UCSD-AML1 (cell line): Measurements from ENCODE around the gene SLC44A4.
A peak's percentile ranks its signal among the peaks of the same experiment; 100 is the strongest.
"Not testable (repeated sequence)": the region's sequence is repeated elsewhere in the genome, so short reads cannot be mapped to it uniquely, and the experiment has no call there.

Experiments
- DNase-seq: peaks from one replicate; lab custom pipeline; 2025; ENCODE audit not compliant: unreplicated experiment; lab: John Stamatoyannopoulos, UW

Gene SLC44A4

GRCh38 chr6:31880616-31881015, 1.8 kb upstream of the SLC44A4 start:
- no peak for DNase-seq

- no peak for DNase-seq
Observed at GRCh38 chr6:31879901-31880300, 1.1 kb upstream of the SLC44A4 start.

DNA sequence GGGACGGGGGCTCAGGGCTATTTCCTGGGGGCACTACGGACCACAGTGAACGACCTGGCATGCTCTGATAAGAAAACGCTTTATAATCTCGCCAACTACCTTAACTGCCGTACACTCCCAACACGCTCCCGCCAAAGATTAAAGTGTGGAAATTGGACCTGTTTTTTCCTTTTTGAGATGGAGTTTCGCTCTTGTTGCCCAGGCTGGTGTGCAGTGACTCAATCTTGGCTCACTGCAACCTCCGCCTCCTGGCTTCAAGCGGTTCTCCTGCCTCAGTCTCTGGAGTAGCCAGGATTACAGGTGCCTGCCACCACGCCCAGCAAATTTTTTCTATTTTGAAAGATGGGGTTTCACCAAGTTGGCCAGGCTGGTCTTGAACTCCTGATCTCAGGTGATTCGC, 346 bp upstream of the SLC44A4 start:
- no peak for DNase-seq

DNA sequence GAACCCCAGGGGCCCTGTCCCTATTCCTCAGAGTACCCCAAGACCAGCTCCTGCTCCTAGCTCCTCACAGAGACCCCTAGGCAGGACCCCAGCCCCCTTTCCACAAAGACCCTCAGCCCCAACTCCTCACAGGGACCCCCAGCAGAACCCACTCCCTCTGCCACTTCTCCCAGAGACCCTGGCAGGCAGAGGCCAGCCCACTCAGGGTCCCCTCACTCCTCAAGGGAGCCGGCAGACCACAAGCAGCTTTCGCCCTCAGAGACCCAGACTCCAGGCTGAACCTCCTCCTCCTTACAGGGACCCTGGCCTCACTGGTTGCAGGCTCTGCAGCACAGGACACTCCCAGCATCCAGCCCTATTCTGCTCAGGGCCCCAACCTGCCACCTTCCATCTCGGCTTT, 575 bp downstream of the SLC44A4 start:
- no peak for DNase-seq

GRCh38 chr6:31877651-31878161, 1.1 kb downstream of the SLC44A4 start:
- DNase-seq, result no peak

GRCh38 chr6:31877125-31877650, 1.6 kb downstream of the SLC44A4 start:
- no peak for DNase-seq

- DNase-seq, result no peak
Observed at GRCh38 chr6:31876357-31876756, 2.4 kb downstream of the SLC44A4 start.

GRCh38 chr6:31875877-31876276, 2.9 kb downstream of the SLC44A4 start:
- no peak for DNase-seq

GRCh38 chr6:31874836-31875572, 3.8 kb downstream of the SLC44A4 start:
- DNase-seq, result no peak

DNA sequence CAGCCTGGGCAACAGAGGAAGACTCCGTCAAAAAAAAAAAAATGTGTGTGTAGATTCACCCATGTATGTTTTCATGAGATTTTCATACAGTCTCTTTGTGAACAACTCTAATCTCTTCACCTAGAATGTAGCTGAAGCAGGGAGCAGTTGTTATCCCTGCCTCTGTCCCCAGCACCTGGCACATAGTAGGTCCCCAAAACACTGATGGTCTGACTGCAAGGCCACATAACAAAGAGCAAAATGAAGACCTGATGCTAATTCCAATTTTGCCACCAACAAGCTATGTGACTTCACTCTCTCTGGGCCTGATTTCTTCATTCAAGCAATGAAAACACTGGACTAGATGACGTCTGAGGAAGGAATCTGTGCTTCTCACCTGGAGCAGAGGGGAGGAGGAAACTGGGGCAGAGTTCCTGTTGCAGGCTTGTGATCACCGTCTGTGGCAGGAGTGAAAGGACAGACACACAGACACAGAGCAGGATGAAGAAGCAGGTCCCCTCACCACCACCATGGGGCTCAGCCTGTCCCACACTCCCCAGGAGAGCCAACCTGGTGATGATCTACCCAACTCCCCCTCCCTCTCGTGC, 4.6 kb downstream of the SLC44A4 start:
- no peak for DNase-seq

DNA sequence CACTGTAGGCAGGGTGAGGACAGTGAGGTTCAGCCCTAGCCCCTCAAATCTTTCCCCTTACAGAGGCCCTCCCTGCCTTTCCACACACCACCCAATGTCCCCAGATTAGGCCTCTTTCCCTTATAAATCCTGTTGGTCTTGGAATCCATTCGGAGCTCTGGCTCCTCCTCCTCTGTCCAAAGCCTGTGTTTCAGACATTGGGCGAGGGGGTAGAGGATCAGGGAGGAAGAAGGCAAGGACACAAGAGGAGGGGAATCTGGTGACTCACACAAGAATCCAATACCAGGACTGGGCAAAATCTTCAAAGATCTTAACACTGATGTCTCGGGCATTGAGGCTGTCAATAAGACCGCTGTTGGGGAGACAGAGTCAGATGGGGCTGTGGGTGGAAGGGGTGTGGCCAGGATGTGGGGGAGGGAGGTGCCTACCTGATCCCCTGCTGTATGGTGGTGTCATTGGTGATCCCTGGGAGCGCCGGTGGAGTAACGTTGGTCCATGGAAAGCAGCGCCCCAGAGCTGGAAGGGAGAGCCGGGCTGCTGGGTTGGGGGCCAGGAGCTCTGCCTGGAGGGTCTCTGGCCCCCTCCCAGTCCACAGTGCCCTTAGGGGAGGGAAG, 7.6 kb downstream of the SLC44A4 start:
- DNase-seq, result no peak

DNA sequence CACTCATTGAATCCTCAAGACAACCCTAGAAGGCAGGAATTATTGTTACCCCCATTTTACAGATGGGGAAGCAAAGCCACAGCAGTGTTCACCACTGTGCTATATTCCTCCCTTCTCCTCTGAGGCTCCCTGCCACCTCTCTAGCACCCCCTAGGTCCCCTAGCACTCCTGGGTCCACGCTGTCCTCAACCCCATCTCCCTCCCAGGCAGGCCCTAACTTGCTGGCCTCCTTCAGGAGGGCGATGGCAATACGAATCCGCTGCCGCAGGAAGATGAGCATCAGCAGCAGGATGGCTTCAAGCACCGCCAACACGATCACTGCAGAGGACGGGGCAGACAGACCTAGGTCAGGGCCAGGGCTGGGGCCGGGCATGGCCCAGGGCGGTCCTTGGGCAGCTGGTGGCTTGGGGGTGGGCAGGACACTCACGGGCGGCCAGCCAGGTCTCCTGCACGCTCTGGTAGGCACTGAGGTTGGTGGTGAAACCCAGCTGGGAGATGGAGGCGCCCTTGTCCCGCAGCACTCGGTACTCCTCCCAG, 8.3 kb downstream of the SLC44A4 start:
- no peak for DNase-seq

- DNase-seq, result no peak
Observed at GRCh38 chr6:31869343-31869742, 9.5 kb downstream of the SLC44A4 start.

GRCh38 chr6:31868658-31868971, 10.2 kb downstream of the SLC44A4 start:
- DNase-seq, result not testable (repeated sequence)

DNA sequence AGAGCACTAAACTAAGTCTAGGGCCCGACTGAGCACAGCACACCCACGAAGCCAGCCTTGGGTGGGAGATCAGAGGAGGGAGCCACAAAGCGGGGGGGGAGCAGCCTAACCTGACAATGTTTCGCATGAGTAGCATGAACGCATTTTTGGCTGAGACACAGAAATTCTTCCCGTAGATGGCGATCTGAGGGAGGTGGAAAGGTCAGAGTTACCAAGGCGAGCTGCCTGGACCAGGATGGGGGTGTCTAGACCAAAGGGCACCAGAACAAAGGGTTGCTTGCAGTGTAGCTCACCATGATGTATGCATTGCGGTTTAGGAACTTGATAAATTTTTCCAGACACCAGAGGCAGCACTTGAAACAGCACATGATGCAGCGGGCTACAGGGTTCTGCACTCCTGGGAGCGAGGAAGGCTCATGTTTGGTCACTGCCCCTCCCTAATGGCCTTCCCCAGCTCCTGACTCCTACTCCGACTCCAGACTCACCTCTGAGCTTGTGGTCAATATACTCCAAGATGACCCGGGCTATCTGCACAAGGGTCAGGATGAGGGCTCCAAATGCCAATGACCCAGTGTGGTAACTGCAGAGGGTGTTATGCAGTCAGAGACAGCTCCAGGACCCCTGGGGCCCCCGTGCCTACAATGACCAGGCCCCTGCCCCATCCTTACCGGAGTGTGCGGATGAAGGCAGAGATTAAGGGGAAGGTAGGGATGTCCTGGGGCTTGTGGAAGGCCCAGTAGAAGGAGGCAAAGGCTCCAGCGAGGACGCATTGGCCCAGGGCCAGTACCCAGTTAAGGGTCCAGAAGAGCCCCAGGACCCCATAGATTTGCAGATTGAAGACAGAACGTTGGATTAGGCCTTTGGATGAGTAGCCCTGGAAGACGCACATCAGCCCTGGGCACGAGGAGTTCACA, 13.3 kb downstream of the SLC44A4 start:
- DNase-seq, result no peak

DNA sequence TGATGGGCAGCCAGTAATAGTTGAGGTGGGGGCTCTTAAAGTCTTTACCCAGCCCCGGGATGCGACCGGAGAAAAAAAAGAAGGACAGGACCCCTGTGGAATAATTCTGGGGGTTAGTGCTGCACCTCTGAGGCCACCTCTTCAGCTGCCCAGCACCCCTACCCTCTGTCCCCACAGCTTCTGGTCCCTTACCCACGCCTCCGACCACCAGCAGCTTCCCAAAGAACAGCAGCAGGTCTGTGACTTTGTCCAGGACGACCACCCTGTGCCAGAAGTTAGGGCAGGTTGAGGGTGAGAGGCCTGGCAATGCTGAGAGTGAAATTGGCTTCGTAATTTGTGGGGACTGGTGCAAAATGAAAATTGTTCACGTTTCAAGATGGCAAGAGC, 14.0 kb downstream of the SLC44A4 start:
- DNase-seq, result no peak

GRCh38 chr6:31864123-31864562, 14.7 kb downstream of the SLC44A4 start:
- not testable (repeated sequence) for DNase-seq

DNA sequence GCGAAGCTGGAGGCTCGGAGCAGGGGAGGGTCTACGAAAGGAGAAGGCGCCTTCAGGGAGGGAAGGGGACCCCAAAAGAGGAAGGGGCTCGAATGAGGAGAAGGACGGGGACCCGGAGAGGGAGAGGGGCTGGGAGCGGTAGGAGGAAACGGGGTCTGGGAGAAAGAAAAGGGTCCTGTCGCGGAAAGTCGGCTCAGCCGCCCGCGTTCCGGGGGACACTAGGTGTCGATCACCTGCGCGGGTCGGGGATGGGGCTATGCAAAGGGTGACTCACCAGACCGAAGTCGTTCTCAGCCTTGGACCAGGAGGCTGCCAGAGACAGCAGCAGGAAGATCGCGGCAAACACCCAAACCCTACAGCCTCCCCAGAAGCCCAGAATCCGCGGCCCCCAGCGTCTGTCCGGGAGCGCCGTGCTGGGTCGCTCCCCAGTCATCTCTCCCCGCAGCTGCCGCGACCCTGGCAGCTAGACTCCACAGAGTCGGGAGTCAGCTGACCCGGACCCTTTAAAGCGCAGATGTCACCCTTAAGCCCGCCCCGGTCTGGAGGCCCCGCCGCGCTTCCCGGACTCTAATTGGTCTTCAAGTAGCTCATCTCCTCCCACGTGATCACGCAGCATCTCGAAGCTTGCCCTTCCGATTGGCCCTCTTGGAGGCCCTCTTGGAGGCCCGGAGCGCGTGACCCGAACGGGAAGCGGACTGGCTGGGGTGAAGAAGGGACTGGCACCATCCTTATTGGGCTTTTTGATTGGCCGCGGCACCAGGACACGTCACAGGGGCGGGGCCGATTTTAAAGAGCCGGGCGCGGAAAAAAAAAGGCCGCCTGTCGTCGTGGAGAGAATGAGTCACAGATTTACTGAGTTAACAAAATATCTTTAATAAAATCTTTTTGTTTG, 16.2 kb downstream of the SLC44A4 start, which contains the start of gene NEU1:
NEU1 (minus strand) TSS at position 478 of the 892 bp plus-strand sequence; CDS start at position 433, 45 bp downstream.
- peak; percentile 99 for DNase-seq

DNA sequence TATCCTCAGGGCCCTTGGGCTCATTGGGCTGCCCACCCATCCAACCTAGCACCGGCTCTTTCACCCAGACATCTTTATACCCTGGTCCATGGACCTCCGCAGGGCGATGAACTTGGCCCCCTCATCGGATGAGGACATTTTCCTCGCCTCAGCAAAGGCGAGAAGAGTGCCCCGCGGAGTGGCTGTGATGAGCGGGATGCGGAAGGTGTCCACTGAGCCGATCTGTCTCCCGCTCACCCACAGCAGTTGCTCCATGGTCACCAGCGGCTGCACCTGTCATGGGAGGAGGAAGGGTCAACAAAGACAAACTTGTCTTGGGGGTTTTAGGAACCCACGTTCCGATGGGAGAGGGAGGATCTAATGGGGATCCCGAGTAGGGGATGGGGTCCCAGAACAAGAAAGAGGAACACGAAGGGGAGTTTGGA, 16.9 kb downstream of the SLC44A4 start:
- no peak for DNase-seq

GRCh38 chr6:31861150-31861549, 17.6 kb downstream of the SLC44A4 start:
- no peak for DNase-seq
